Testis (tissue), 2 donors: Measurements from ENCODE around the gene CACNG4.

Experiments used
- POLR2A ChIP-seq: fragments of 450-650 bp; IDR thresholded peaks from one replicate; pipeline ENCODE4 v1.6.1; 2017; ENCODE audit warnings: antibody characterized with exemption, mild to moderate bottlenecking, moderate library complexity
- TF ChIP-seq, protein P1 (sequence below), 3 experiments: fragments of 450-650 bp in 2 of 3; fragments of 200-600 bp in 1 of 3; sonication (generic) in 1 of 3; IDR thresholded peaks; one replicate each; pipeline ENCODE4 v1.5.1; 2016 to 2019; ENCODE audit warnings: antibody characterized with exemption in 3 of 3, mild to moderate bottlenecking in 2 of 3, moderate library complexity in 1 of 3

GRCh38 chr17:67027031-67027628 is 62.6 kb downstream of the CACNG4 start:
- TF ChIP-seq, protein P1, sequence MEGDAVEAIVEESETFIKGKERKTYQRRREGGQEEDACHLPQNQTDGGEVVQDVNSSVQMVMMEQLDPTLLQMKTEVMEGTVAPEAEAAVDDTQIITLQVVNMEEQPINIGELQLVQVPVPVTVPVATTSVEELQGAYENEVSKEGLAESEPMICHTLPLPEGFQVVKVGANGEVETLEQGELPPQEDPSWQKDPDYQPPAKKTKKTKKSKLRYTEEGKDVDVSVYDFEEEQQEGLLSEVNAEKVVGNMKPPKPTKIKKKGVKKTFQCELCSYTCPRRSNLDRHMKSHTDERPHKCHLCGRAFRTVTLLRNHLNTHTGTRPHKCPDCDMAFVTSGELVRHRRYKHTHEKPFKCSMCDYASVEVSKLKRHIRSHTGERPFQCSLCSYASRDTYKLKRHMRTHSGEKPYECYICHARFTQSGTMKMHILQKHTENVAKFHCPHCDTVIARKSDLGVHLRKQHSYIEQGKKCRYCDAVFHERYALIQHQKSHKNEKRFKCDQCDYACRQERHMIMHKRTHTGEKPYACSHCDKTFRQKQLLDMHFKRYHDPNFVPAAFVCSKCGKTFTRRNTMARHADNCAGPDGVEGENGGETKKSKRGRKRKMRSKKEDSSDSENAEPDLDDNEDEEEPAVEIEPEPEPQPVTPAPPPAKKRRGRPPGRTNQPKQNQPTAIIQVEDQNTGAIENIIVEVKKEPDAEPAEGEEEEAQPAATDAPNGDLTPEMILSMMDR (IDR thresholded peaks at IDR 0.05) = no peak
- no peak for TF ChIP-seq POLR2A
